Gastroesophageal sphincter (tissue), 3 donors: ENCODE measurements around the gene MAML3.

Experiments
- CTCF ChIP-seq, 4 experiments: fragments of 200-600 bp in 2 of 4; fragments of 450-650 bp in 2 of 4; sonication (generic) in 1 of 4; IDR thresholded peaks; one replicate each; pipeline ENCODE4 v1.5.1; 2017 to 2019; ENCODE audit warnings: antibody characterized with exemption in 4 of 4, mild to moderate bottlenecking in 2 of 4, moderate library complexity in 2 of 4
- EP300 ChIP-seq: sonication (generic); formaldehyde crosslinking; IDR thresholded peaks from one replicate; pipeline ENCODE4 v1.6.1; 2017; ENCODE audit warnings: antibody characterized with exemption, mild to moderate bottlenecking
- POLR2A ChIP-seq, 2 donors: fragments of 450-650 bp; IDR thresholded peaks; one replicate each; pipeline ENCODE4 v1.6.1; 2017; ENCODE audit warnings: antibody characterized with exemption in 2 of 2, mild to moderate bottlenecking in 2 of 2, moderate library complexity in 1 of 2
- POLR2AphosphoS5 ChIP-seq: sonication (generic); formaldehyde crosslinking; IDR thresholded peaks from one replicate; pipeline ENCODE4 v1.6.1; 2017; ENCODE audit warnings: antibody characterized with exemption

- no peak for TF ChIP-seq CTCF (IDR thresholded peaks at IDR 0.05)
- TF ChIP-seq POLR2A (IDR thresholded peaks at IDR 0.05) = no peak
- no peak for TF ChIP-seq POLR2AphosphoS5
- TF ChIP-seq EP300 = no peak
Measured at GRCh38 chr4:139686988-139687387, 467.0 kb downstream of the MAML3 start.
